Glutamatergic neuron (in vitro differentiated cells): ENCODE measurements around the gene BMPR1B. TPM values are rescaled to one million over a fixed set of nuclear protein-coding genes. Genes with fewer than 3 reads are reported as not detected.

Experiments used
- DNase-seq: peaks from one replicate; pipeline ENCODE4 v3.0.0; 2022
- H3K27ac Mint-ChIP-seq: one replicate; pipeline ENCODE4 v1.8.0; 2020; ENCODE audit warnings: mild to moderate bottlenecking, mixed read lengths, inconsistent platforms; ENCODE audit not compliant: unreplicated experiment
- H3K27me3 Mint-ChIP-seq: one replicate; pipeline ENCODE4 v1.8.0; 2020; ENCODE audit warnings: mild to moderate bottlenecking, moderate library complexity, mixed read lengths, inconsistent platforms; ENCODE audit not compliant: unreplicated experiment
- H3K36me3 Mint-ChIP-seq: one replicate; pipeline ENCODE4 v1.8.0; 2020; ENCODE audit warnings: mild to moderate bottlenecking, mixed read lengths, inconsistent platforms; ENCODE audit not compliant: unreplicated experiment
- H3K4me1 Mint-ChIP-seq: one replicate; pipeline ENCODE4 v1.8.0; 2020; ENCODE audit warnings: mild to moderate bottlenecking, low read depth, mixed read lengths, inconsistent platforms; ENCODE audit not compliant: unreplicated experiment
- H3K4me3 Mint-ChIP-seq: one replicate; pipeline ENCODE4 v1.8.0; 2020; ENCODE audit warnings: mild to moderate bottlenecking, mixed read lengths, inconsistent platforms; ENCODE audit not compliant: unreplicated experiment
- H3K9me3 Mint-ChIP-seq: one replicate; pipeline ENCODE4 v1.8.0; 2020; ENCODE audit warnings: mild to moderate bottlenecking, moderate library complexity, mixed read lengths, inconsistent platforms; ENCODE audit not compliant: unreplicated experiment
- CTCF ChIP-seq: fragments of 200-600 bp; sonication (generic); IDR thresholded peaks from one replicate; pipeline ENCODE4 v1.5.0; 2021; ENCODE audit not compliant: partially characterized antibody, unreplicated experiment
- total RNA-seq: library from RNA; stranded (reverse); fragmentation: NEBNext Ultra II Directional; extraction: Animal tissue kit (Norgen Biotek cat#: 25700); gene quantifications from one replicate; pipeline ENCODE4 v1.2.1, GENCODE V29; 2021; ENCODE audit not compliant: unreplicated experiment

BMPR1B gene
- total RNA-seq, 1 donor from 2014 or later = 2.4 TPM

- Mint-ChIP-seq H3K4me1 (peaks cover 8% of the 10 kb centered on the region), H3K9me3 (no peaks in the 10 kb centered on the region), H3K27me3 (no peaks in the 10 kb centered on the region), H3K27ac (no peak overlapping the region), H3K4me3 (no peak overlapping the region), H3K36me3 (no peaks in the 10 kb centered on the region)
- DNase-seq = no peak
- TF ChIP-seq CTCF = no peak
These were observed 132.2 kb downstream of the BMPR1B start for GRCh38 chr4:94889946-94890345.

GRCh38 chr4:94890579-94890978 is 132.8 kb downstream of the BMPR1B start:
- Mint-ChIP-seq H3K4me3 (no peak overlapping the region), H3K9me3 (no peaks in the 10 kb centered on the region), H3K4me1 (peaks cover 8% of the 10 kb centered on the region), H3K27me3 (no peaks in the 10 kb centered on the region), H3K36me3 (no peaks in the 10 kb centered on the region), H3K27ac (no peak overlapping the region)
- no peak for DNase-seq
- no peak for TF ChIP-seq CTCF

GRCh38 chr4:94892051-94892450 is 134.3 kb downstream of the BMPR1B start:
- TF ChIP-seq CTCF = no peak
- no peaks in the 10 kb centered on the region for H3K27me3 Mint-ChIP-seq
- peaks cover 8% of the 10 kb centered on the region for H3K4me1 Mint-ChIP-seq
- DNase-seq = no peak
- no peaks in the 10 kb centered on the region for H3K9me3 Mint-ChIP-seq
- H3K36me3 Mint-ChIP-seq = no peaks in the 10 kb centered on the region
- no peak overlapping the region for H3K27ac Mint-ChIP-seq
- H3K4me3 Mint-ChIP-seq = no peak overlapping the region

- H3K4me1 Mint-ChIP-seq = peaks cover 5% of the 10 kb centered on the region
- no peaks in the 10 kb centered on the region for H3K27me3 Mint-ChIP-seq
- no peak overlapping the region for H3K27ac Mint-ChIP-seq
- no peak for TF ChIP-seq CTCF
- no peak overlapping the region for H3K4me3 Mint-ChIP-seq
- no peaks in the 10 kb centered on the region for H3K36me3 Mint-ChIP-seq
- peaks cover 1% of the 10 kb centered on the region for H3K9me3 Mint-ChIP-seq
- no peak for DNase-seq
These were observed 137.3 kb downstream of the BMPR1B start for GRCh38 chr4:94895081-94895480.

- H3K27me3 Mint-ChIP-seq = no peaks in the 10 kb centered on the region
- H3K4me3 Mint-ChIP-seq = no peak overlapping the region
- H3K4me1 Mint-ChIP-seq = peaks cover 5% of the 10 kb centered on the region
- TF ChIP-seq CTCF = no peak
- H3K9me3 Mint-ChIP-seq = peaks cover 1% of the 10 kb centered on the region
- no peak overlapping the region for H3K27ac Mint-ChIP-seq
- DNase-seq = no peak
- H3K36me3 Mint-ChIP-seq = no peaks in the 10 kb centered on the region
These were observed 139.3 kb downstream of the BMPR1B start for GRCh38 chr4:94897023-94897422.
